Pulmonary artery endothelial cell (primary cell): ENCODE measurements around the gene OTOG. TPM values are rescaled to one million over a fixed set of nuclear protein-coding genes. Genes with fewer than 3 reads are reported as not detected.

Experiments used
- DNase-seq: peaks from one replicate; pipeline ENCODE4 v3.0.0-alpha.2; 2011; ENCODE audit warnings: low read depth, low spot score
- total RNA-seq: library from RNA; depleted of rRNA; stranded (reverse); fragments of >200 nt; gene quantifications from 2 replicates; pipeline ENCODE4 v1.2.3, GENCODE V29; 2014

OTOG gene
- not detected in 2 replicates for total RNA-seq

GRCh38 chr11:17547051-17547577 lies at the start of gene OTOG:
OTOG (plus strand) TSS chr11:17547259; CDS start chr11:17547373, 114 bp downstream.
- no peak for DNase-seq

- no peak for DNase-seq
Observed at GRCh38 chr11:17498058-17498457, 49.0 kb upstream of the OTOG start.

GRCh38 chr11:17498475-17498874 lies 48.6 kb upstream of the OTOG start:
- DNase-seq, result no peak

GRCh38 chr11:17500673-17501072 lies 46.4 kb upstream of the OTOG start:
- no peak for DNase-seq

GRCh38 chr11:17502630-17503029 lies 44.4 kb upstream of the OTOG start:
- DNase-seq, result no peak

GRCh38 chr11:17504330-17505107 lies 42.5 kb upstream of the OTOG start:
- DNase-seq, result peak; percentile 30

GRCh38 chr11:17505146-17505545 lies 41.9 kb upstream of the OTOG start:
- DNase-seq, result no peak

GRCh38 chr11:17506314-17506713 lies 40.7 kb upstream of the OTOG start:
- DNase-seq, result no peak

- DNase-seq, result no peak
Observed at GRCh38 chr11:17506942-17507341, 40.1 kb upstream of the OTOG start.

- no peak for DNase-seq
Observed at GRCh38 chr11:17507773-17508172, 39.3 kb upstream of the OTOG start.

- DNase-seq, result no peak
Observed at GRCh38 chr11:17508306-17508705, 38.8 kb upstream of the OTOG start.

GRCh38 chr11:17508791-17509190 lies 38.3 kb upstream of the OTOG start:
- no peak for DNase-seq

GRCh38 chr11:17510507-17511206 lies 36.4 kb upstream of the OTOG start:
- no peak for DNase-seq

- no peak for DNase-seq
Observed at GRCh38 chr11:17511571-17511970, 35.5 kb upstream of the OTOG start.

- DNase-seq, result no peak
Observed at GRCh38 chr11:17512101-17512500, 35.0 kb upstream of the OTOG start.

GRCh38 chr11:17513853-17514252 lies 33.2 kb upstream of the OTOG start:
- DNase-seq, result no peak

- DNase-seq, result no peak
Observed at GRCh38 chr11:17514476-17514875, 32.6 kb upstream of the OTOG start.

GRCh38 chr11:17515443-17516176 lies 31.4 kb upstream of the OTOG start:
- DNase-seq, result no peak

- DNase-seq, result no peak
Observed at GRCh38 chr11:17516551-17517150, 30.4 kb upstream of the OTOG start.

- no peak for DNase-seq
Observed at GRCh38 chr11:17517186-17517585, 29.9 kb upstream of the OTOG start.

GRCh38 chr11:17518366-17518765 lies 28.7 kb upstream of the OTOG start:
- DNase-seq, result no peak
